ENCODE measurements around the gene COL4A6.
A peak's percentile ranks its signal among the peaks of the same experiment; 100 is the strongest.

The COL4A6 gene

DNA sequence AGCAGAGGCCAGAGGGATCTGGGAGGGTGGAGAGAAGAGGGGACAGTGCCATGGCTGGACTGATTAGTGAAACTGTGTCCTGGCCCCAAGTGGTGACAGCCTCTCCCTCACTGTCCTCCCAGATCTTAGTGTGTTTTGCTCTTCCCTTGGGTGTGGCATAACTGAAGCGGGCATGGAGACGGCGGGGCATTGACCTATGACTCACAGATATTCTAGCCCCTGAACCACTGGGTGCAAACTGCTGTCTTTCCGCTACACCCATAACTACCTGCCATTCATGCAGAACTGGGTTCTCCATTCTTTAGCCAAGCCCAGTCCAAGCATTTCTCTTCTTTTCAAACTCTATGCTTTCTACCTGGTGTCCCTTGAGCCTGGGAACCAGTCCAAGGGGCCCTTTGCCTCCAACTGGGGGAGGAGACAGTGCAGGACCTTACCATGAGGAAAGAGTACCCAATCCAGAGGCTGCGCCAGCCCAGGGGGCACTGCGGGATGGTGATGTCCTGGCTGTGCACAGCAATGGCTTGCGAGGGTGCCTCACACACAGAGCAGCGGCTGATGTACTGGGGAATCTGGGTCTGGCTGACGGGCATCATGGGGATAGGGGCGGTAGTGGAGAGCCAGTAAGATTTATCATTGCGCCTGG lies 279.1 kb downstream of the COL4A6 start:
- DNase-seq (ENCODE audit: low spot score): no peak

DNA sequence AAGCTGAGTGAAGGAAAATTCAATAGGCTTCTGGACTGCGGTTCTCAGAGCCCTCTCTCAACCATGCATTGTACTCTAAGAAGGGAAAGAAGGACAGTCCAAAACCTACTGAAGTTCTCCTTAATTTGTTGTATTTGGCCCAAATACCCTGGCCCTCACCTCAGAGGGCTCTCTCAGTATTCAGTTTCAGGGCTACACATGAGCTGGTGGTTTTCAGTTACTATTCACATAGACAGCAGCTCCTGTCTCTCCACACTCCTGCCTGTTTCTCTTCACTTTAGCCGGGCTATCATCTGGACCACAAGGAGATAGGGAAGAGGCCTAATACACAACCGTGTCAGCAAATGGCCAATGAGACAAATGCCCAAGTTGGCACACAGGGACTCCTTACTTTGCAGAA lies 280.6 kb downstream of the COL4A6 start:
- no peak for DNase-seq (ENCODE audit: low spot score)

DNA sequence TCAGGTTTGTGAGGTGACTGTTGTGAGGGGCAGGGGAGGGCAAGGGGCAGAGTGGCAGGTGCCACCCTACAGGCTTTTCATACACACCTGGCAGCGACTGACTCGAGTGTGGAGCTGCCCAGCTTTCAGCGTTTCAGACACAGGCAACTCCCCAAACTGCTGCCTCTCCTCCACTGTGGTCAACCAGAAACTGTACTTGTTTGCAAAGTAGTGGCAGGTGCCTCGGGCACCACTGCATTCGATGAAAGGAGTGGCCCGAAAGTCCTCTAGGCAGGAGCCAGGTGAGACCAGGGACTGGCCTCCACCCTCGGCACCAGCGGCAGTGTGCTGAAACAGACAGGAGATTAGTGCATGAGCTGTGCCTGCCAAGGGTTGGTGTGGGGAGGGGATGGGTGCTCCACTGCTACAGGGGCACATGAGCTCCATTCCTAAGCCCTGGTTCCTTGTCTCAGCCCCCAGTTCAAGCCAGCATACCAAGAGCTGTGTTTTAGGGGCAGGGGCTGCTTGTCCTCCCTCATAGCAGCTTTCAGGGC lies 281.2 kb downstream of the COL4A6 start:
- no peak for DNase-seq (ENCODE audit: low spot score)

DNA sequence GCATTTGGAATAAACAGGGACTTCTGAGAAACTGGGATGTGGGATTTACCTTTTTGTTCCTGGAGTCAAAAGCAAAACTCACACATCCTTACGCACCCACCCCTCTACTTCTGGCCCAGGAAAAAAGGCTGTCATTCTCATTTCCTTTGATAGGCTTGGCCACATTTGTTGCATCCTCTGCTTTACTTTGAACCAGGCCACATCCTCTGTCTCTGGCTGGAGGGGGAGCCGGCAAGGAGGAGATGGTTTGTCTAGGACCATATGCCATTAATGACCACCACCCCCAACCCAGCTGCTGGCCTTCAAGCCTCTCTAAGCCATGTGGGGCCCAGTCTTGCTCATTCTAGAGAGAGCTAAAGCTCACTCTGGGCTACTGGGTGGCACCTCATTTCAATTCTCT lies 282.1 kb downstream of the COL4A6 start:
- no peak for DNase-seq (ENCODE audit: low spot score)

DNA sequence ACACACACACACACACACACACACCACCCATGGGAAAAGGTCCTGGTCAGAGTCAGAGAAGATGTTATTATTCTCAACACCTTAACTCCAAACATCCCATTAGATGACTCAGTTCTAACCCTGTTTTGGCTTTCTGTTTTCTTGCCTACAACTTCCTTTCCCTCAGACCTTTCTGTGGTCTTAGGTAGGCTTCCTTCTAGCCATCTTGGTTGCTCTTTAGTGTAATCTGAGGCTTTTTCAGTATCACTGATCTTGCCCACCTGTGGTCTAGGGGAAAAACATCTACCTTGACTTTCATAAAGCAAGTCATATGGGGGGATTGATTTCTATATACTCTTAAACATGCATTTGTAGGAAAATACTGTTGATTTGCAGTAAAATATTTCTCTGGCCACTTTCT lies 289.7 kb downstream of the COL4A6 start:
- DNase-seq (ENCODE audit: low spot score): no peak

DNA sequence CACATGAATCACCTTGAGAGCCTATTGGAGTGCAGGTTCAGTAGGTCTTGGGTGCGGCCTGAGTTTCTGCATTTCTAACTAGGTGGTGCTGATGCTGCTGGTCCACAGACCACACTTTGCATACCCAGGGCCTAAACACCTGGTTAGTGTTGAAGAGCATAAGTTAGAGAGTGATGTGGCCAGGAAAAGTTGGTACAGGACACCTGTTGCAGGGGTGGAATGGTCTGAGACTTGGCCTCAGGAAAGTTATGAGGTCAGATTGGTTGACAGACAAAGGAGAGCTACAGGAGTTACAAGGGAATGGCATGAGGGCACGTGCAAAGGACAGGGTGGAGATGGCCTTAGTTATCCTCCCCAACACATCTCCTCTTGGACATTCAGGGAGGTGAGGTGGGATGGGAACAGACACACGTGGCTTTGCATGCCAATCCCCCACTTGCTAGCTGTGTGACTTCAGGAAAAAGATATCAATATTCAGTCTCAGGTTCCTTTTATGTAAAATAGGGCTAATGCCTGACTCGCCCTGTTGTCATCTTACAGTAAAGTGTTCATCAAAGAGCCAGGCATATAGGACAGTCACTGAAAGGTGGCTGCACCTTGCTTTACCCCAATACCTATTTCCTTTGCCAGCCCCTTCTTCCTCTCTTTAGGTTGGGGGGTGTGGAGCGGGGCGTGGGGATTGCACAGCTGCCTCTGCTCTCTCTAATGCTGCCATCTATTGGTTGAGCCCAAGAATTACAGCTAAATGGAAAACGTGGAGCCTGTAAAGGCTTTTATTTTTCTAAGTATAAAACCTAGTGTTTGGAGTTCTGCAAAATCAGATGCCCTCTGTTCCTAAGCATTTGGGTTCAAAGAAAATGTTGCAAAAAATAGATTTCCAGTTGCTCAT lies 299.2 kb downstream of the COL4A6 start:
- DNase-seq (ENCODE audit: low spot score): peak; percentile 24

DNA sequence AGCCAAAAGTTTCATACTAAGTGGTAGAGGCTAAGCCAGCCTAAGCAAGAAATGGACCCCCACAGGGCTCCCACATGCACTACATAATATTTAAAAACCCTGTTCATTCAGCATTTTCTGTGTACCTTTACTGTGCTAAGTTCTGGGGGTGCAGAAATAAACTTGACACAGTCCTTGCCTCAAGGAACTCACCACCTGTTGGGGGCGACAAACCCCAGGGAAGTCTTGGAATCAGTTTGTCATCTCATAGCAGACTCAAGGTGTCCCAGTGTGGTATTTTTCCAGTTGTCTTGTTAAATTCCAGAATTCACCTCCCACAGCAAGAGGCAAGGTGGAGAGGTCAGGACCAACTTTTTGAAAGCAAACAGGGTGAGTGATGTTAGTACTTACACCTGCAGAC lies 303.5 kb downstream of the COL4A6 start:
- DNase-seq (ENCODE audit: low spot score): no peak

DNA sequence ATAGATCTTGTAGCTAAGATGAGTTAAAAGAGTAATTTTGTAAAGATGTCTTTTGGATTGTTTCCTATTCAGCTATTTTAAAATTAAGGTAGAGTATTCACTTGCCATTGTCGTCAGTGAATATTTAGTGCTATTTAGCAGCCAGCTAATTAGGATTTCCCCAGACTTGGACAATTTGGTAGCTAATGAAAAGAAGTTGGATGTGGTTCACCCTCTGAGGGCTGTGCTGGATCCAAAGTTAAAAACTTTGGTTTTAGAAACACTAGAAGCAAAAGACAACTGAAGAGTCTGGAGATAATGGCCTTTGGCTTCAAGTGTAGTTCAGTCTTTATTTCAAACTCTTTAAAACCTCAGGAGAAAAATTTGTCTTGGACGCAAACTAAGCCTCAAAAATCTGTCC lies 305.3 kb downstream of the COL4A6 start:
- no peak for DNase-seq (ENCODE audit: low spot score)

DNA sequence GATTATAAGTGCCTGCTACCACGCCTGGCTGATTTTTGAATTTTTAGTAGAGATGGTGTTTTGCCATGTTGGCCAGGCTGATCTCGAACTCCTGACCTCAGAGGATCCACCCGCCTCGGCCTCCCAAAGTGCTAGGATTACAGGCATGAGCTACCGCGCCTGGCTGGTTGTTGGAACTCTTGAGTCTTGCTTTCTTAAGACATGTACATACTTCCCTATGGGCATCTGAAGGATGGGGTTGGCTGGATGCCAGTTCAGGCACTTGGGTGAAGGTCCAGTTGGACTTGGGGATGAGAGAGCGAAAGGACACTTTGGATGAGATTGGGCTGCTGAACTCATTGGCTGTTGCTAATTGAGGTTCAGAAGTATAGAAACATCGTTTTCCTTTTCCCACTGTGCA lies 306.2 kb downstream of the COL4A6 start:
- no peak for DNase-seq (ENCODE audit: low spot score)

DNA sequence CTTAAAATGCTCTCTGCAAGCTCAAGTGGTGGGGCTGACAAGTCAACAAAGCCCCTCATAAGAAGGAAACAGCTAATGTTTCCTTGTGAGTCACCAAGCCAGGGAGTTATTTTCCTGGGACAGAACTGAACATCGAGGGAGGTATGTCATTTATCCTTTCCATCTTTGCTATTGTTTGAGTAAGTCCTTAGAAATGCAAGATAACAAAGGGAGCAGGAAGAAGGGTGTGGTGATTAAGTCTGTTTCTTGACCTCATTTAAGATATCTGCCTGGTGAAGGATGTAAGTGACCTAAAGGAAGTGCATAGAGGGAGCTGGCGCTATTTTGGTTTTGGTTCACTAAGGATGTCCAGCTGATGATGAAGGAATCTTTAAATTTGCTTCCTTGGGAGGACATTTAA lies 306.8 kb downstream of the COL4A6 start:
- DNase-seq (ENCODE audit: low spot score): peak; percentile 15

DNA sequence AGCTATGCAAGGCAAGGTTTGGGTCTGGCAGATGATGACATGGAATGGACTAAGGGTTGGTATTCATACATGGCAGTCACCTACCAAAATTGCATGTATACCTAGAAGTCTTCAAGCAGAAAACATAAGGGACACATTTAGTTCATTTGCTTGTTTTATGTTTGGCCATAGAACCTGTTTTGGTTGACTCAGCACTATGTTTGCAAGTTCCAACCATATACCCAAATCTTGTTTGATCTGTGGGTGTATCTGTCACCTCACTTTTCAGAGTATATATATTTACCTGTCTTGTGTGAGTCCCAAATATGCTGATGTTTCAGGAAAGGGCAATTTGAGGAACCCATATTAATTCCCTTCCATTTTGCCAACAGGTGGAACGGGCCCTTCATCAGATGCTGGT lies 307.3 kb downstream of the COL4A6 start:
- no peak for DNase-seq (ENCODE audit: low spot score)

DNA sequence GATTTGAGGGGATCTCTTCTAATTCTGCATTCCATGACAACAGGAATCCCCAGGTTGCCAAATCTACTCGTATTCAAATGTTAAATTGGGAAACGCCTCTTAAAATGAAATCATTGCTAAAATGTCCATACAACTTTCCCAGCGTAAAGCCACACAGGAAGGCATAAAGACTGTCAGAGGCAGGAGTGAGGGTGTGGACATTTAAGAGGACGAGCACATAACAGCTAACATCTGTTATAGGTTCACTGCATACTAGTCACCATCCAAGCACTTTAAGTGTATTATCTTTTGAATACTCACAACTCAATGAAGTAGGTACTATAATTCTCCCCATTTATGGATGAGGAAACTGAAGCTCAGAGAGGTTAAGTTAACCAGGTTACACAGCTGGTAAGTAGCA lies 311.1 kb downstream of the COL4A6 start:
- no peak for DNase-seq (ENCODE audit: low spot score)

DNA sequence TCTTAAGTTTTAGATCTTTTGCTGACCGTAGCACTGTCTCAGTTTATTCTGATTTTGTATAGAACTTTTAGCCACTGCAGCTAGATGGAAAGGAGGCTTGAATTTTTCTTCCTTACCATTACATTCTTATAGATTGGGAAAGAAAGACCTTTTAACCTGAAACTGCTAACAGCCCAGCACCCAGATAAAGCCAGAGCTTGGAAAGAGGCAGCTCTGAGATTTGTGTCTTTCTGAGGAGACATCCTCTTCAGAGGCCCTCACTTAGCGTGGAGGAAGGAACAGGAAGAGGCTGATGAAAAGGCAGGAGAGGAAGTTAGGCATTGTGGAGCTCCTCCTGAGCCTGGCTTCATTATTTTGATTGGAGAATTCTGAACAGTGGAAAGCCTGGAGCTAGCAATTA lies 311.6 kb downstream of the COL4A6 start:
- no peak for DNase-seq (ENCODE audit: low spot score)

DNA sequence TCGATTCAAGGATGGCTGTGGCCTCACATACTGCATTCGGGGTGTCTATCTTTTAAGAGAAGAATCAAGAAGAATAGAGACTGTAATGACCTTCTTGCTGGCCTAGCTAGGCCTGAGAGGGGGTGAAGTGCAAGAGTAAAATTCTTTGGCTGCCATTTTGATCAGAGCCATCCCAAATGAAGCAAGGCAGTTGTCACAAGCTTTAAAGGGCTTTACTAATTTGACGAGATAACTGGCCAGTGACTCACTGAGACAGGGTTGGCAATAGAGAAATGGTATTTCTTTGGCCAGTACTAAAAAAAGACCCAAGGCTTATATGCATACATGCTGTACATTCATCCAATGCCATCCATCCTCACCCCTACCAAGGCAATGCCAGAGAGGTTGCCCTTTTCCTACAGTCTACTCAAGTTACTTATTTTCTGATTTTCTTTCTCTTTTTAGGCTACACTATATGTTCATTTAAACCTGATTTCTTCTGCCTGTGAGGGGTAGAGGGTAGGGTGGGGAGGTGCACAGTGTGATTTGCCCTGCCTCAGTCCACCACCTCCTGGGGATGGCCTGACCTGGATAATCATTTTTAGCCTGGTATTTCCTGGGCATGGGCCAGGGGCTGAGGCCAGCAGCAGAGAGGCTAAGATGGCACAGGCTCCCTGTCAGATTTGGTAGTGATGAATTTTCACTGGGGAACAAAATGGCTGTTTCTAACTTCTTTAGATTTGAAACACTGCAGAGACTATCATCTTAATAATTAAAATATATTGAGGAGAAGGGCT lies 314.4 kb downstream of the COL4A6 start:
- DNase-seq (ENCODE audit: low spot score): no peak

DNA sequence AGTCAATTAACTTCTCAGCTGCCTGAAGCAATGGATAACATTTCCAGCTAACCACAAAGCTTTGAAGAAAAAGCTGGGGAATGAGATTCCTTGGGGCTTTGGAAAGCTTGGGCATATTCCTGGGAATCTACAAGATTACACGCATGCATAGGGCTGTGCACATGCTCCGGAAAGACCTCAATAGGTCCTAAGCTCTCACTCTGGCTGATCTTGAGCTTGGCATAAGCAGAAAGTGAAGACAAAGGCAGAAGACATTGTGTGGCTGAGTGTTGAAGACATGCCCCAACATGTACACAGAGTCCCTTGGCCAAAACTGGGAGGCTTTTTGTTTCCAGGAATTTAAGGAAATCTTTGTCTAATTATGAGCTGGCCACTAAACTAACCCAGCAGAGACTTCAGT lies 315.5 kb downstream of the COL4A6 start:
- DNase-seq (ENCODE audit: low spot score): peak; percentile 29

DNA sequence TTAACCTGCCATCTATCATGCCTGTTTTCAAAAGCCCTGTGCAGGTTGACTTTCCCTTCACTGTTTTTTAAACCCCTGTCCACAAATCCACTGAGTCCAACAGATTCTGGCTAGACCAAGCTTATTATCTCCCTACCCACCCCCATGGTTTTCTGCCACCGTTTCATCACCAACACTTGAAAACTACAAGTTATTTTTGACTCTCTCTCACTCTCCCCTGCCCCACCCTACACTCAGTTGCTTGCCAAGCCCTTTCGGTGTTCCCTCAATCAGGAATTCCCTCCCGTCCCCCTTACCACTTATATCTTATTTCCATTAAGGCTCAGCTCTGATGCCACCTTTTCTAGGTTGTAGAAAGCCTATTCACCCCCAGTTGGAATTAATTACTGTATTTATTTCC lies 316.9 kb downstream of the COL4A6 start:
- DNase-seq (ENCODE audit: low spot score): no peak

DNA sequence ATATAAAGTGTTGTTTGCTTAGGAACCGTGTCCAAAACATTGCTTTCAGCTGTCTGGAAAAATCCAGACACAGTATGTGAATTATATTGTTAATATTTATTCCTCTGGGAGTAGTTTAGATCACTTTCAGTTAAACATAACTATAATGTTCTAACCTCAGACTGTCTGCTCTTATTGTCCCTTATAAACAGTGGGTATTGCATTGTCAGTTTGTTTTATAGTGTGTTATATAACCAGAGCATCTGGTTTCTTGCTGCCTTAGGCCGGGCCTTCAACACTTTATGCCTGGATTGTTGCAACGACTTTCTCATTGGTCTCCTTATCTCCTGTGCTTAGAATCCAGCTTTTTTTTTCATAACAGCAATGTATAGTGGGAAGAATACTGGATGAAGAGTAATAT lies 320.2 kb downstream of the COL4A6 start:
- no peak for DNase-seq (ENCODE audit: low spot score)

DNA sequence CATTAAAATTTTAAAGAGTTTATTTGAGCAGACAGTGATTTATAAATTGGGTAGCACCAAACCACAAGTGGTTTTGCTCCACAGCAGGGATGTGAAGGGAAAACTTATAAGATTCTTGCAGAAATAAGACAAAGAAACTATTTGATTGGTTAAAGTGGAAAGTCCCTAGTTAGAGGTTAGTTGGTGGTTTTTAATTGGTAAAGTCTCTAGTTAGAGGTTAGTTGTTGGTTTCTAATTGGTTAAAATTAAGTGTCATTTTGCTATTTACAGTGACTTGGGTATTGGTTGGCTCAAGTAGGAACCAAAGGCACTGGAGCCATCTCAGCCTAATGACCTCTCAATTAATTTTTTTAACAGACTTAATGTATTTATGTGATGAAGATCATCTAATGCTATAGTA lies 323.7 kb downstream of the COL4A6 start:
- no peak for DNase-seq (ENCODE audit: low spot score)
